ENCODE data around the gene DAB2IP. TPM values are rescaled to one million over a fixed set of nuclear protein-coding genes. Genes with fewer than 3 reads are reported as not detected.

The DAB2IP gene
- total and polyA plus RNA-seq, 2 experiments from 2014 or later: 8.9 to 42.8 TPM

DNA sequence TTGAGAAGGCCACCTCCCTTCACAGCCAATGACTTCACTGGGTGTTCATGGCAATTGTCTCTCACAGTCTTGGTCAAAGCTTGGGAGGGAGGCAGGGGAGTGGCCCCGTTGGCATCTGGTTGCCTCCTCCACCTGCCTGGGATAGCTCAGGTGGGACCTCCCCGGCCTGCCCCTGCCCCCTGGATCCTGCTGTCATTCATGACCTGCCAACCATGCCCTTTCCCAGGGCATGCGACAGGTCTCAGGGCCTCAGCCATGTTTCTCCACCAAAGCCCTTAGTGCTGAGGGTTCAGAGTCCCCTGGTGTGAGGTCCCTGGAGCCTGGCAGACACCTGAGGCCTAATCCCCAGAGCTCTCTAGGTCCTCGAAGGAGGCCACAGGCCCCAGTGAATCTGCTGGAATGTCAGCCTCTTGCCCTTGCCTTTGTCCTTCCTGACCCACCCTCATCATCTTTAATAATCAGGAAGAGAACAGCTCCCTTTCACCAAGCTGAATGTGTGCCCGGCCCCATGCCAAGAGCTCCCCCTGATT, 5.6 kb downstream of the DAB2IP start:
- Histone ChIP-seq H2AFZ (no peak overlapping the region), H3K4me2 (no peak overlapping the region), H3K36me3 (ENCODE audit: insufficient read depth) (no peaks in the 10 kb centered on the region), H4K20me1 (replicated peaks; ENCODE audit: insufficient read depth) (peaks cover 50% of the 10 kb centered on the region), H3K9me2 (ENCODE audit: insufficient read depth) (no peaks in the 10 kb centered on the region), H3K27me3 (ENCODE audit: insufficient read depth) (no peaks in the 10 kb centered on the region), H3K4me3 (no peak overlapping the region), H3K27ac (ENCODE audit: low read depth) (no peak overlapping the region), H3K79me2 (replicated peaks; ENCODE audit: insufficient read depth) (peaks cover 44% of the 10 kb centered on the region), H3F3A (replicated peaks; ENCODE audit: low read depth) (no peaks in the 10 kb centered on the region), H3K4me1 (ENCODE audit: insufficient read depth) (peaks cover 10% of the 10 kb centered on the region)
- H3K36me3 Mint-ChIP-seq (ENCODE audit: low read depth): no peaks in the 10 kb centered on the region
- ATAC-seq (no peak), DNase-seq (ENCODE audit: low spot score) (no peak)
- no peaks in the 10 kb centered on the region; the same call in 2 of the 3 replicates for H3K9me3 Mint-ChIP-seq
- peaks cover 15% of the 10 kb centered on the region for H3K27me3 Mint-ChIP-seq (ENCODE audit: insufficient read depth, low read depth, poor library complexity)
- H3K27ac Mint-ChIP-seq: no peak overlapping the region
- no peak overlapping the region for H3K4me3 Mint-ChIP-seq
- TF ChIP-seq POLR2AphosphoS5 (IDR thresholded peaks at IDR 0.05; ENCODE audit: low read depth): no peak
- TF ChIP-seq, protein P1, sequence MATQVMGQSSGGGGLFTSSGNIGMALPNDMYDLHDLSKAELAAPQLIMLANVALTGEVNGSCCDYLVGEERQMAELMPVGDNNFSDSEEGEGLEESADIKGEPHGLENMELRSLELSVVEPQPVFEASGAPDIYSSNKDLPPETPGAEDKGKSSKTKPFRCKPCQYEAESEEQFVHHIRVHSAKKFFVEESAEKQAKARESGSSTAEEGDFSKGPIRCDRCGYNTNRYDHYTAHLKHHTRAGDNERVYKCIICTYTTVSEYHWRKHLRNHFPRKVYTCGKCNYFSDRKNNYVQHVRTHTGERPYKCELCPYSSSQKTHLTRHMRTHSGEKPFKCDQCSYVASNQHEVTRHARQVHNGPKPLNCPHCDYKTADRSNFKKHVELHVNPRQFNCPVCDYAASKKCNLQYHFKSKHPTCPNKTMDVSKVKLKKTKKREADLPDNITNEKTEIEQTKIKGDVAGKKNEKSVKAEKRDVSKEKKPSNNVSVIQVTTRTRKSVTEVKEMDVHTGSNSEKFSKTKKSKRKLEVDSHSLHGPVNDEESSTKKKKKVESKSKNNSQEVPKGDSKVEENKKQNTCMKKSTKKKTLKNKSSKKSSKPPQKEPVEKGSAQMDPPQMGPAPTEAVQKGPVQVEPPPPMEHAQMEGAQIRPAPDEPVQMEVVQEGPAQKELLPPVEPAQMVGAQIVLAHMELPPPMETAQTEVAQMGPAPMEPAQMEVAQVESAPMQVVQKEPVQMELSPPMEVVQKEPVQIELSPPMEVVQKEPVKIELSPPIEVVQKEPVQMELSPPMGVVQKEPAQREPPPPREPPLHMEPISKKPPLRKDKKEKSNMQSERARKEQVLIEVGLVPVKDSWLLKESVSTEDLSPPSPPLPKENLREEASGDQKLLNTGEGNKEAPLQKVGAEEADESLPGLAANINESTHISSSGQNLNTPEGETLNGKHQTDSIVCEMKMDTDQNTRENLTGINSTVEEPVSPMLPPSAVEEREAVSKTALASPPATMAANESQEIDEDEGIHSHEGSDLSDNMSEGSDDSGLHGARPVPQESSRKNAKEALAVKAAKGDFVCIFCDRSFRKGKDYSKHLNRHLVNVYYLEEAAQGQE (IDR thresholded peaks at IDR 0.05; ENCODE audit: unreplicated experiment): no peak
- TF ChIP-seq, protein P2, sequence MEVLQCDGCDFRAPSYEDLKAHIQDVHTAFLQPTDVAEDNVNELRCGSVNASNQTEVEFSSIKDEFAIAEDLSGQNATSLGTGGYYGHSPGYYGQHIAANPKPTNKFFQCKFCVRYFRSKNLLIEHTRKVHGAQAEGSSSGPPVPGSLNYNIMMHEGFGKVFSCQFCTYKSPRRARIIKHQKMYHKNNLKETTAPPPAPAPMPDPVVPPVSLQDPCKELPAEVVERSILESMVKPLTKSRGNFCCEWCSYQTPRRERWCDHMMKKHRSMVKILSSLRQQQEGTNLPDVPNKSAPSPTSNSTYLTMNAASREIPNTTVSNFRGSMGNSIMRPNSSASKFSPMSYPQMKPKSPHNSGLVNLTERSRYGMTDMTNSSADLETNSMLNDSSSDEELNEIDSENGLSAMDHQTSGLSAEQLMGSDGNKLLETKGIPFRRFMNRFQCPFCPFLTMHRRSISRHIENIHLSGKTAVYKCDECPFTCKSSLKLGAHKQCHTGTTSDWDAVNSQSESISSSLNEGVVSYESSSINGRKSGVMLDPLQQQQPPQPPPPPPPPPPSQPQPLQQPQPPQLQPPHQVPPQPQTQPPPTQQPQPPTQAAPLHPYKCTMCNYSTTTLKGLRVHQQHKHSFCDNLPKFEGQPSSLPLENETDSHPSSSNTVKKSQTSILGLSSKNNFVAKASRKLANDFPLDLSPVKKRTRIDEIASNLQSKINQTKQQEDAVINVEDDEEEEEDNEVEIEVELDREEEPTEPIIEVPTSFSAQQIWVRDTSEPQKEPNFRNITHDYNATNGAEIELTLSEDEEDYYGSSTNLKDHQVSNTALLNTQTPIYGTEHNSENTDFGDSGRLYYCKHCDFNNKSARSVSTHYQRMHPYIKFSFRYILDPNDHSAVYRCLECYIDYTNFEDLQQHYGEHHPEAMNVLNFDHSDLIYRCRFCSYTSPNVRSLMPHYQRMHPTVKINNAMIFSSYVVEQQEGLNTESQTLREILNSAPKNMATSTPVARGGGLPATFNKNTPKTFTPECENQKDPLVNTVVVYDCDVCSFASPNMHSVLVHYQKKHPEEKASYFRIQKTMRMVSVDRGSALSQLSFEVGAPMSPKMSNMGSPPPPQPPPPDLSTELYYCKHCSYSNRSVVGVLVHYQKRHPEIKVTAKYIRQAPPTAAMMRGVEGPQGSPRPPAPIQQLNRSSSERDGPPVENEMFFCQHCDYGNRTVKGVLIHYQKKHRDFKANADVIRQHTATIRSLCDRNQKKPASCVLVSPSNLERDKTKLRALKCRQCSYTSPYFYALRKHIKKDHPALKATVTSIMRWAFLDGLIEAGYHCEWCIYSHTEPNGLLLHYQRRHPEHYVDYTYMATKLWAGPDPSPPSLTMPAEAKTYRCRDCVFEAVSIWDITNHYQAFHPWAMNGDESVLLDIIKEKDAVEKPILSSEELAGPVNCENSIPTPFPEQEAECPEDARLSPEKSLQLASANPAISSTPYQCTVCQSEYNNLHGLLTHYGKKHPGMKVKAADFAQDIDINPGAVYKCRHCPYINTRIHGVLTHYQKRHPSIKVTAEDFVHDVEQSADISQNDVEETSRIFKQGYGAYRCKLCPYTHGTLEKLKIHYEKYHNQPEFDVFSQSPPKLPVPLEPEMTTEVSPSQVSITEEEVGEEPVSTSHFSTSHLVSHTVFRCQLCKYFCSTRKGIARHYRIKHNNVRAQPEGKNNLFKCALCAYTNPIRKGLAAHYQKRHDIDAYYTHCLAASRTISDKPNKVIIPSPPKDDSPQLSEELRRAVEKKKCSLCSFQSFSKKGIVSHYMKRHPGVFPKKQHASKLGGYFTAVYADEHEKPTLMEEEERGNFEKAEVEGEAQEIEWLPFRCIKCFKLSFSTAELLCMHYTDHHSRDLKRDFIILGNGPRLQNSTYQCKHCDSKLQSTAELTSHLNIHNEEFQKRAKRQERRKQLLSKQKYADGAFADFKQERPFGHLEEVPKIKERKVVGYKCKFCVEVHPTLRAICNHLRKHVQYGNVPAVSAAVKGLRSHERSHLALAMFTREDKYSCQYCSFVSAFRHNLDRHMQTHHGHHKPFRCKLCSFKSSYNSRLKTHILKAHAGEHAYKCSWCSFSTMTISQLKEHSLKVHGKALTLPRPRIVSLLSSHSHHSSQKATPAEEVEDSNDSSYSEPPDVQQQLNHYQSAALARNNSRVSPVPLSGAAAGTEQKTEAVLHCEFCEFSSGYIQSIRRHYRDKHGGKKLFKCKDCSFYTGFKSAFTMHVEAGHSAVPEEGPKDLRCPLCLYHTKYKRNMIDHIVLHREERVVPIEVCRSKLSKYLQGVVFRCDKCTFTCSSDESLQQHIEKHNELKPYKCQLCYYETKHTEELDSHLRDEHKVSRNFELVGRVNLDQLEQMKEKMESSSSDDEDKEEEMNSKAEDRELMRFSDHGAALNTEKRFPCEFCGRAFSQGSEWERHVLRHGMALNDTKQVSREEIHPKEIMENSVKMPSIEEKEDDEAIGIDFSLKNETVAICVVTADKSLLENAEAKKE (CRISPR knock-in tag; IDR thresholded peaks at IDR 0.05): no peak
- peaks cover 48% of the 10 kb centered on the region for H3K4me1 Mint-ChIP-seq

All from GM23338 (cell line).